KOPT-K1 (cell line): ENCODE measurements around the gene LMF2.
A peak's percentile ranks its signal among the peaks of the same experiment; 100 is the strongest.

ENCODE experiments used
- H3K27ac ChIP-seq: fragments of 200-600 bp; sonication (generic); 2 replicates; pipeline ENCODE4 v1.5.1; 2016; ENCODE audit warnings: antibody characterized with exemption, mild to moderate bottlenecking, low read depth, low read length; ENCODE audit not compliant: poor library complexity, severe bottlenecking
- H3K36me3 ChIP-seq: fragments of 200-600 bp; sonication (generic); 2 replicates; pipeline ENCODE4 v1.5.1; 2017; ENCODE audit warnings: antibody characterized with exemption, mild to moderate bottlenecking, low read length, moderate library complexity; ENCODE audit not compliant: insufficient read depth
- H3K9me3 ChIP-seq: fragments of 200-600 bp; sonication (generic); 2 replicates; pipeline ENCODE4 v1.5.1; 2017; ENCODE audit warnings: antibody characterized with exemption, low read length, mild to moderate bottlenecking; ENCODE audit not compliant: insufficient read depth, poor library complexity, severe bottlenecking

LMF2 gene, protein sequence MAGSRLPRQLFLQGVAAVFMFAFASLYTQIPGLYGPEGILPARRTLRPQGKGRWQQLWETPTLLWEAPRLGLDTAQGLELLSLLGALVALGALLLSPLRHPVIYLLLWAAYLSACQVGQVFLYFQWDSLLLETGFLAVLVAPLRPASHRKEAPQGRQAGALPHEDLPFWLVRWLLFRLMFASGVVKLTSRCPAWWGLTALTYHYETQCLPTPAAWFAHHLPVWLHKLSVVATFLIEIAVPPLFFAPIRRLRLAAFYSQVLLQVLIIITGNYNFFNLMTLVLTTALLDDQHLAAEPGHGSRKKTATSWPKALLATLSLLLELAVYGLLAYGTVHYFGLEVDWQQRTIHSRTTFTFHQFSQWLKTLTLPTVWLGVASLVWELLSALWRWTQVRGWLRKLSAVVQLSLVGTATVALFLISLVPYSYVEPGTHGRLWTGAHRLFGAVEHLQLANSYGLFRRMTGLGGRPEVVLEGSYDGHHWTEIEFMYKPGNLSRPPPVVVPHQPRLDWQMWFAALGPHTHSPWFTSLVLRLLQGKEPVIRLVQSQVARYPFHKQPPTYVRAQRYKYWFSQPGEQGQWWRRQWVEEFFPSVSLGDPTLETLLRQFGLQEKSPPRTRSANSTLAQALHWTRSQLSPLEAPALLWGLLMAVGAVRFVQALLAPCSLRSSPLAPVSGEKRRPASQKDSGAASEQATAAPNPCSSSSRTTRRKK

DNA sequence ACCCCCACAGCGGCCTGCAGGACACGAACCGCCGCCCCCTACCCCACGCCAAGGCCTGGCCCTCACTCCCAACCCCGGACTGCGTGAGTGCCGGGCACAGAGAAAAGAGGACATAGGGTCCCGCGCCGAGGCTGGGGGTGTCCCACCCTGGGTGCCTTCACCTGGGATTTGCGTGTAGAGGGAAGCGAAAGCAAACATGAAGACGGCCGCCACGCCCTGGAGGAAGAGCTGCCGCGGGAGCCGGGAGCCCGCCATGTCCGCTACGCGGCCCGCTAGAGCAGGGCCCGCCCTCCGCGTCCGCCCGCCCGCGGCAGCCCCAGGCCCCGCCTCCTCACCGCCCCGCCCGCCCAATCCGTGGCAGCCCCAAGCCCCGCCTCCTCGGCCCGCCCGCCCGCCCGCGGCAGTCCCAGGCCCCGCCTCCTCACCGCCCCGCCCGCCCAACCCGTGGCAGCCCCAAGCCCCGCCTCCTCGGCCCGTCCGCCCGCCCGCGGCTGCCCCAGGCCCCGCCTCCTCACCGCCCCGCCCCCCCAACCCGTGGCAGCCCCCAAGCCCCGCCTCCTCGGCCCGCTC, at the start of gene LMF2:
LMF2 (minus strand) TSS at position 282 of the 570 bp plus-strand sequence; CDS start at position 255, 27 bp downstream.
- Histone ChIP-seq H3K9me3 (no peaks in the 10 kb centered on the region), H3K36me3 (peaks cover 46% of the 10 kb centered on the region), H3K27ac (peak within 1 kb of the TSS; percentile 94)

DNA sequence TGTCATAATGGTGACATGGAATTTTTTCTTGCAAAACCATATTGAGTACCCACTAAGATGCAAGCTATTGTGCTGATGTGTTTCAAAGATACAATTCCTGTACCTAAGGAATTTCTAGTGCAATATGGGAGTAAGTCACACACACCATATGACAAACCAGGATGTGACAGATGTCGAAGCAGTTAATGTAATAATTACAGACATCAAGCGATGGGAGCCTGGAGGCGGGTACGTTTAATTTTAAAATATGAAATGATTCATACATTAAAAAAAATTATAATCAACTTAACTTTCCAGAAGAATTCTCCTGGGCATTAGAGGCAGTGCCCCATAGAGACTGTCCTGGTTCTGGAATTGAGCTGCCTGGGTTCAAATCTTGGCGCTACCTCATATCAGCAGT, 49.2 kb upstream of the LMF2 start:
- no peak overlapping the region for H3K27ac ChIP-seq

DNA sequence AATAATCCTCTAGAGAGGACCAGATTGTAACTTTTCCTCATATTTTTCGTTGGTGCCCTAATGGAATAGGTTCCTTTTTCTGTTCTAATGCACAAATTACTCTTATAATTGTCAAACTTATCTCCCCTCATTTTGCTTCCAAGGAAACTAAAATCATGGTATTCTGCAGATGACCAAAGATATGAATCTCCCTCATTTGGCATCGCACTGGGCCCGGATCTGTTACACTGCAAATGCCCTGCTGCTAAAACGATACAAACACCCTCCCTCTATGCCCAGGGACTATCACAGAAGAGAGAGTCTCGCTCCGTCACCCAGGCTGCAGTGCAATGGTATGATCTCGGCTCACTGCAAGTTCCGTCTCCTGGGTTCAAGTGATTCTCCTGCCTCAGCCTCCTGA, 45.8 kb upstream of the LMF2 start:
- Histone ChIP-seq H3K27ac (no peak overlapping the region), H3K36me3 (no peaks in the 10 kb centered on the region), H3K9me3 (no peaks in the 10 kb centered on the region)

More for the DNA sequence above, 49.2 kb upstream of the LMF2 start:
- Histone ChIP-seq H3K36me3 (no peaks in the 10 kb centered on the region), H3K9me3 (no peaks in the 10 kb centered on the region)

DNA sequence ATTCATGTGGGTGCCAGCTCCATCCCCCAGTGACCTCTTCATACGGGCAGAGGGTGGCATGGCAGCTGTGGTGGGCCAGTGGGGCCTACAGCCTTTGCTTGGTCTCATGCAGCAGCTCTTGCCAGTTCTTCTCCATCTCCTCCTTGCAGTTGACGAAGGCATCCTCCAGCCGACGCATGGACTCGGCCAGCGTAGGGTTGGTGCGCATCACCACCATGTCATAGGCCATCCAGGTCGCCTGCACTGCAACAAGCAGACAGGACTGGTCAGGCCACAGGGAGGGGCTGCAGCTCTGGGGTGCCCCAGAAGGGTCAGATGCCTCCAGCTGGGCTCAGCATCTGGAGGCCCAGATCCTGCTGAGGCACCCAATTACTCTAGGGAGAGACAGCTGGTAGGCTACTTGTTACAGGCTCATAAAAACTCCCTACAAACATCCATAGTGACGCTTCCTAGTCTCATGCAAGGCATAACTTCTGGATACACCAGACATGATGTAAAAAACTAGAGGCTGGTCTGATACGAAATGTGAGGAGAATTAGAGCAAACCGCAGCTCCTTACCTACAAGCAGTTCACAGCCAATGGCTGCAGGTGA, 43.8 kb upstream of the LMF2 start:
- no peaks in the 10 kb centered on the region for H3K9me3 ChIP-seq
- no peaks in the 10 kb centered on the region for H3K36me3 ChIP-seq

DNA sequence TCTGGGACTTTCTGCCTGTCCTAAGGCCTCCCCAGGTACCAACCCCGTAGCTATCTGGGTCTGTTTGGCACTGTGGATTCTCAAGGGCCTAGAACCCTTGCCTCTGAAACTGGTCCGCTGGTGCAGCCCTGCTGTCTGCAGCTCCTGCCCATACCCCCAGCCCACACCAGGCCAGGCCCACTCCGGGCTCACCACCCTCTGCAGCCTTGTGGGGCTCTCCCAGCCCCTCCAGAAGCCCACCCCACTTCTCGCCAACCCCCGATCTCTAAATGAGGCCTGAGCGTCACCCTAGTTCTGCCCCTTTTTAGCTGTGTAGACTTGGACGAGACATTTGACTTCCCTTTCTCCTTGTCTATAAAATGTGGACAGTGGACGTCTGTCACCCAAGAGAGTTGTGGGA, 42.9 kb upstream of the LMF2 start:
- Histone ChIP-seq H3K36me3 (no peaks in the 10 kb centered on the region), H3K27ac (no peak overlapping the region), H3K9me3 (no peaks in the 10 kb centered on the region)

More for the DNA sequence above, 43.8 kb upstream of the LMF2 start:
- H3K27ac ChIP-seq, result no peak overlapping the region

DNA sequence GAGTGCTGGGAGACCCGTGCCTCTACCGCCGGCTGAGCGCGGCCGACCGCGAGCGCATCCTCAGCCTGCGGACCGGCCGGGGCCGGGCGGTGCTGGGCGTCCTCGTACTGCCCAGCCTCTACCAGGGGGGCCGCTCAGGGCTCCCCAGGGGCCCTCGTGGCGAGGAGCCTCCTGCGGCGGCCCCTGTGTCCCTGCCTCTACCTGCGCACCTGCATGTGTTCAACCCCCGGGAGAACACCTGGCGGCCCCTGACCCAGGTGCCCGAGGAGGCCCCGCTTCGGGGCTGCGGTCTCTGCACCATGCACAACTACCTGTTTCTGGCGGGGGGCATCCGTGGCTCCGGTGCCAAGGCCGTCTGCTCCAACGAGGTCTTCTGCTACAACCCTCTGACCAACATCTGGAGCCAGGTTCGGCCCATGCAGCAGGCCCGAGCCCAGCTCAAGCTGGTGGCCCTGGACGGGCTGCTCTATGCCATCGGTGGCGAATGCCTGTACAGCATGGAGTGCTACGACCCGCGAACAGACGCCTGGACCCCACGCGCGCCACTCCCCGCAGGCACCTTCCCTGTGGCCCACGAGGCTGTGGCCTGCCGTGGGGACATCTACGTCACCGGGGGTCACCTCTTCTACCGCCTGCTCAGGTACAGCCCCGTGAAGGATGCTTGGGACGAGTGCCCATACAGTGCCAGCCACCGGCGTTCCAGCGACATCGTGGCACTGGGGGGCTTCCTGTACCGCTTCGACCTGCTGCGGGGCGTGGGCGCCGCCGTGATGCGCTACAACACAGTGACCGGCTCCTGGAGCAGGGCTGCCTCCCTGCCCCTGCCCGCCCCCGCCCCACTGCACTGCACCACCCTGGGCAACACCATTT, 41.7 kb upstream of the LMF2 start:
- H3K9me3 ChIP-seq, result no peaks in the 10 kb centered on the region
- H3K36me3 ChIP-seq, result no peaks in the 10 kb centered on the region
- no peak overlapping the region for H3K27ac ChIP-seq

DNA sequence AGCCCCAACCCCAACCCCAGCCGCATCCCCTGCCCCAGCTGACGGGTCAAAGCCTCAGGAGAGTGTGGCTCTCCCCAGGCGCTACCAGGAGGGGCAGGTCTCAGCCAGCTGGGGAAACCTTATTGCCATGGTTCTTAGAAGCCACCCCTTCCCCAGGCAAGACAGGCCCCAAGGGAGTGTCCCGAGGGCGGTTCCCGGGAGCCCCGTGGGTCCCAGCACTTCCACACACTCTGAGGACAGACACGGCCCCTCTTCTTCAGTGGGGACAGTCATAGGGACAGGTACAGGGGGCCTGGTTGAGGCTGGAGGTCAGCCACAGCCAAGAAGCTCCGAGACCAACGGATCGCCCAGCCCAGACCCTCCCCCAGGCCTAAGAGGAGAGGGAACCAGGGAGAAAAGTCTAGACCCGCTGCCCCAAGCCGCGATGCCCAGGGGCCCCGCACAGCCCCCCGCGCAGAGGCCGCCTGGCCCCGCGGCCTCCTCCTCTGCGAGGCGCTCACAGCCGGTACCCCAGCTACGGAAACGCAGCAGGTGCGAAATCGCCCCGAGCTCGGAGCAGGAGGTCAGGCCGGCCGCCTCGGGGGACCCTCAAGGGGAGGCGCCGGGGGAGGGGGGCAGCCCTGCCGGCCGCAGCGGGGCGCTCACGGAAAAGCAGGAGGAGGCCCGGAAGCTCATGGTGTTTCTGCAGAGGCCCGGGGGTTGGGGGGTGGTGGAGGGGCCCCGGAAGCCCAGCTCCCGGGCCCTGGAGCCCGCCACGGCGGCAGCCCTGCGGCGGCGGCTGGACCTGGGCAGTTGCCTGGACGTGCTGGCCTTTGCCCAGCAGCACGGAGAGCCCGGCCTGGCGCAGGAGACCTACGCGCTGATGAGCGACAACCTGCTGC, 40.8 kb upstream of the LMF2 start:
- H3K9me3 ChIP-seq, result no peaks in the 10 kb centered on the region
- no peak overlapping the region for H3K27ac ChIP-seq
- no peaks in the 10 kb centered on the region for H3K36me3 ChIP-seq

DNA sequence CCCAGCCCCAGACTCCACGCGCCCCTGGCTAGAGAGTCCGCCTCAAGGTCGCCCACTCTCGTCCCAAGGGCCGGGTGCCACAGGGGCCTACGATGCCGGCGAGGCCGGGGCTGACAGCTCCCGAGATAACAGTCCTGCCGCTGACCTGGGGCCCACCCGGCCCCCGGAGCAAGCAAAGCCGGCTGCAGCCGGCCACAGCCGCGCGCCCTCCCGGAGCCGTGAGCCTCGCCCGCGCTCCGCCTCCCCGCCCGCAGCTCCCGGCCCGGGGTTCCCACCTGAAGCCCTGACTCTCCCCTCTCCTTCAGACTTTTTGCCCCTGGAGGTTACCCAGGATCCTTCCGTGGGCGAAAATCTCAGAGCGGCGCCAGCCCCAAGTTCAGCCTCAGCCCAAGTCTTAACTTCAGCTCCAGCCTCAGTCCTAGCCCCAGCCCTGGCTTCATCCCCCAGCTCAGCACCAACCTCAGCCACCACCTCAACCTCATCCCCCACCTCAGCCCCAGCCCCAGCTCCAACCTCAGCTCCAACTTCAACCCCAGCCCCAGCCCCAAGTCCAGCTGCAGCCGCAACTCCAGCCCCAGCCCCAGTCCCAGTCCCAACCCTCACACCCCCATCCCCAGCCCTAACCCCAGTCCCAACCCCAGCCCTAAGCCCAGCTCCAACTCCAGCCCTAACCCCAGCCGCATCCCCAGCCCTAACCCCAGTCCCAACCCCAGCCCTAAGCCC, 39.9 kb upstream of the LMF2 start:
- Histone ChIP-seq H3K27ac (no peak overlapping the region), H3K36me3 (no peaks in the 10 kb centered on the region), H3K9me3 (no peaks in the 10 kb centered on the region)

DNA sequence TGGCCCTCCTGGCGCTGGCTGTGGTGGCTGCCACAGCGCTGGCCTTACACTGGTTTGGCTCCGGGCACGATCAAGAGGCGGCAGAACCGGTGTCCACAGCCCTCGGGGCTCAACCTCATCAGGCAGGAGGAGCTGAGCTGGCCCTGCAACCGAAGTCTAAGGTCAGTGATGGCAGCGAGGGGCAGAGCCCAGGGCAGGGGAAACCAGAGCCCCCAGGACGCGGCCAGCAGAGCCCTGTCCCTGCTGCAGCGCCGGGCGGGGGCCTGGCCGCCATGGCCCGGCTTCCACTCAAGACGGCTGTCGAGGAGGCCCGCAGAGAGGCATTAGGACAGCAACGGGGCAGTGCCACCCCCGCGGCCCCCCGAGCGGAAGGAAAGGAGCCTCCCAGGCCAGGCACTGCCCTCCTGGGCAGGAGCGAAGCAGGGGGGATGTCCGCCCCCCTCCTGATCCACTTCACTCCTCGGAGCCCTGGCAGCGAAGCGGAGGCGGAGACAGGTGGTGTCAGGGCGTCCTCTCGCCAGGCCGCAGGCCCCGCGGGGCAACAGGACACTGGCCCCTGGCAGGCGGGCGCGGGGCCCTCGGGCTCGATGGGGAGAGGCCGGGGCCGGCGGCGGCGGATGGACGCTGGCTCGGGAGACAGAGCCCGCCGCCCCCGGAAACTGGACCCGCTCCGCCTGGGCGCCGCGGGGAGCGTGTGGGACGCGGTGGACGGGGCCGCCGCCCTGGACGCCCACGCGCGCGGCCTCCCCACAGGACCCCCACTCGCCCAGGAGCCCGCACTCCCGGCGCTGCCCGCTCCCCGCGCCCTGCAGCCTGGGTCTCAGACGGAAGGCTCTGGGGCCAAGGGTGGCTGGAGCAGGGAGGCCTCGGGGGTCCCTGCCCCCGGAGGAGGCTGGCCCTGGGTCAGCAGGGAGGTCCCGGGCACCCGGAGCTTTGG, 39.1 kb upstream of the LMF2 start:
- H3K27ac ChIP-seq, result no peak overlapping the region
- H3K9me3 ChIP-seq, result no peaks in the 10 kb centered on the region
- no peaks in the 10 kb centered on the region for H3K36me3 ChIP-seq

DNA sequence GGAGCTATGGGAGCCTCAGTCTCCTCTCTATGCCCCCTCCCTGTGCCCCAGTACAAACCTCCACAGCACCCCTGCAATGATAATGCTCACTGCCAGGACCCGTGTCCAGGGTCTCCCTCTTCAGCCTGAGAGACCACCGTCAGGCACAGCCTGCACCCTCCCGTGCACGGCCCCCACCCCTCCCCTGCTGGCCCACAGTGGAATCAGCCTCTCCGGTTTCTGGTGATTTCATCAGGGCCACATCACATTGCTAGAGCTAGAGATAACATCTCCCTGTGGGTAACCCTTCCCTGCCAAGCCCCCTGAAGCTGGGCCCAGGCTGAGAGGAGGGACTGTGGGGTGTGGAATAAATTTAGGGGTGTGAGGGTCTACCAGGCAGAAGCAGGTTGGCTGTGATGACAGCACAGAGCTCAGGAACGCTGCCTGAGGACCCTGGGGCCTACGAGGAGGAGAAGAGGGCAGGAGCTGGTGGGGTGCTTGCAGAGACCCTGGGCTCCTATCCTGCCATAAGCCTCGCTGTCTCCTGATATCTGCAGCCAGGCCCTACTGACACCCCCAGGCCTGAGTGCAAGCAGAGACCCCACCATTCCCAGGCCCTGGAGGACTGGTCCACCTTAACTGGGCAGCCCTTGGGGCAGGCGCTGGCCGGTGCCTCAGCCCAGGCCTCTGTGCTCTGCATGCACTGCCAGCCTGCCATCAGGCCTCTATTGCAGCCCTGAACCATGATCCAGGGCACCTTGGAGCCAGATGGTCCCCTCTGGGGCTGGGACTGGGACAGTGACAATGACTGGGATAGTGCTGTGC, 38.2 kb upstream of the LMF2 start, which contains the start of gene KLHDC7B:
KLHDC7B (plus strand) TSS at position 378 of the 804 bp plus-strand sequence; CDS start at position 723, 345 bp downstream.
- no peak within 1 kb of the TSS for H3K27ac ChIP-seq
- no peaks in the 10 kb centered on the region for H3K36me3 ChIP-seq
- H3K9me3 ChIP-seq, result no peaks in the 10 kb centered on the region

DNA sequence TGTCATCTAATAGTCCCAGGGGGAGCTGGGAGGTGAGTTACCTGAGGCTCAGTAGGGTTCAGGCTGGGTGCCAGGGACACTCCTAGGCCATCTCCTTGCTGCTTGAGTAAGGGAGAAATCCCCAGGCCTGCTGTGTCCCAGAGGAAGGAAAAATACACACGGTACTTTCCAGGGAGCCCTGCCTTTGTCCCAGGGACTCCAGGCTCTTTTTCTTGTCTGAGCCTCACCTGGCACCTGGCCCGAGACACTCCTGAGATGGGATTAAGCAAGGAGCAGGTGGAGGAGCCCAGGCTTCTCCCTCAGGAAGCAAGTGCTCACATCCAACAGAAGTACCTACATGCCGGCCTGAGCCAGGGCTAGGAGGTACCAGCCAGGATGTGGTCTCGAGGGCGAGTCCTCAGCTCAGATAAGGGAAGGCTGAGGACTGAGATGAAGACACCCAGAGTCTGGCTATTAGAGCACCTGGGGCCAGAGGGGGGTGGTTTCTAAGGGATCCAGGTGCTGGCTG, 37.3 kb upstream of the LMF2 start:
- Histone ChIP-seq H3K36me3 (no peaks in the 10 kb centered on the region), H3K27ac (no peak overlapping the region), H3K9me3 (no peaks in the 10 kb centered on the region)
